ENCODE measurements around the gene HEBP2. TPM values are rescaled to one million over a fixed set of nuclear protein-coding genes. Genes with fewer than 3 reads are reported as not detected.

Gene HEBP2
- total RNA-seq, 1 experiment from 2014 or later, result 18.1 TPM

DNA sequence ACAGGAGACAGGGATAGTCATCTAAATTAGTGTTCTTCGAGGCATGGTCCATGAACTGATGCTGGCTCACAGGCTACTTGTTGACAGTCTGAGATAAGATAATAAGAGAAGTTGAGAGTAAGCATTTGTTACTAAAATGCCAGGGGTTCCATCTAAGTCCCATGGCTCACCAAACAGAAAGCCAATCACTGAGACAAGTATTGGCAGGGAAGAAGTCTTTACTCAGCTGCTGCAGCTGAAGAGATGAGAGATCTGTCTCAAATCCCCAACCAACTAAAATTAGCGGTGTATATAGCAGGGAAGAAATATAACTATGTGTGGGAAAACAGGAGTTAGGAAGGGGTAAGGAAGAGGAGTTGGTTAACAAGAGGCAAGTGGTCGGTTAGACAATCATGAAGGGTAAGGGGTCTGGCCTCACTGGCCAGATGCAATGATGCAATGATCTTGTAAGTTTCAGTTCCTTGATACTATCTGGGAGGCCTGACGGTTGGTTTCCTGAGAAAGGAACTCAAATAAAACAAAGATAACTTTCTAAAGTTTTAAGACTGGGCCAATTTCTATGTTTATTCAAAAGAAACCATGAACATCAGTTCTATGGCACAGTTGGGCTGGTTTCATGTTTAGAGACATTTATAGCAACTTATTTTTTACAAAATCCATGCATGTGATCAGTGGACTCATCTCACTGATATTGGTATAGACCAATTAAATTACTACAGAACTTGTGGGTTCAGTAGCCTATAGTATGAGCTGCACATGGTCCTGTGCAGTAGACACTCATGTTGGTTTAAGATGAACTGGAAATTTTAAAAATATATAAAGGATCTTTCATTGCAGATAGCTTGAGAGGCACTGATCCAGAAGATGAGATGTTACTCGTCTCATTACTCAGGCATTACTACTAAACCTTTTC, 9.9 kb upstream of the HEBP2 start:
- in situ Hi-C loops (cut with HindIII; ENCODE audit: low sequenced_read_pairs), result no loop called here
- DNase-seq (ENCODE audit: low spot score), result no peak

GRCh38 chr6:138396709-138397108, 7.3 kb upstream of the HEBP2 start:
- no peak for DNase-seq (ENCODE audit: low spot score)
- in situ Hi-C loops (cut with HindIII; ENCODE audit: low sequenced_read_pairs), result no loop called here

GRCh38 chr6:138397128-138398122, 6.6 kb upstream of the HEBP2 start:
- no peak for DNase-seq (ENCODE audit: low spot score)

GRCh38 chr6:138400326-138400725, 3.7 kb upstream of the HEBP2 start:
- in situ Hi-C loops (cut with HindIII; ENCODE audit: low sequenced_read_pairs), result no loop called here
- no peak for DNase-seq (ENCODE audit: low spot score)

More at GRCh38 chr6:138397128-138398122, 6.6 kb upstream of the HEBP2 start:
- in situ Hi-C loops (cut with HindIII; ENCODE audit: low sequenced_read_pairs), result no loop called here

DNA sequence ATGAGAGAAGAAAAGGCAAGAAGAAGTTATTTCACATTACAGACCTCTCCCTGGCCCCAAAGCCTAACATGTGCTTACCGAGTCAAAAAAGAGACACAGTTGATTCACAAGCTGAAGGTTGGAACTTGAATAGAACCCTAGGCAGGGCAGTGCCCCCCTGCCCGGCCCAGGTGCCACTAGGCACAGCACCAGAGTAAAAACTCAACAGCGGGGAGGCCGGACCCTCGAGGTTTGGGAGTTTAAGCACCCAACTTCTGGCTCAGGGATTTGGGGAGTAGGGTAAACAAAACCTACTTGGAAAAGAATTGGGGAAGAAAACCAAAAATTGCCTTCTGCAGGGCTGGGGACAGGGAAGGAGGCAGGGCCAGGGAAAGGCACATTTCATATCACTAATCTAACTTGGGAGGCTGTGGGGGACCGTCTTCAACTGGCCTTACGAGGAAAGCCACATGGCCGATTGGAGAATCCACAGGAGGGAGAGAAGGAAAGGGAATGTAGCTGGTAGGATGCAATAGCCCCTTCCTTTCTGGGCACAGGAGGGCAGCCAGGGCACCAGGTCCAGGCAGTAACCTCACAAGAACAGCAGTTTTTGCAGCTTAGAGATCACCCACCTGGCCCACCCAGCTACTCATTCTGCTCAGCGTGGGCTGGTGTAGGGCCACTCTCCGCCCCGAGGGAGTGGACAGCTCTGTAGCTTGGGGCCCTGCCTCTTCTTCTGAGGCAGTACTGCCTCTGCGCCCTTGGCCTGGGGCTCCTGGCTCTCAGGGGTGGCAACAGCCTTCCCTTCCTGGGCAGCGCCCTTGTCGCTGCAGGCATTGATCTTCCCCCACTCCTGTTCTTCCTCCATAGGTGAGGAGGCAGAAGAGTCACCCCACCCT, 1.8 kb upstream of the HEBP2 start:
- in situ Hi-C loops (cut with HindIII; ENCODE audit: low sequenced_read_pairs), result no loop called here
- DNase-seq (ENCODE audit: low spot score), result no peak

GRCh38 chr6:138402838-138403187, 1.2 kb upstream of the HEBP2 start:
- no peak for DNase-seq (ENCODE audit: low spot score)

GRCh38 chr6:138403324-138403800, 661 bp upstream of the HEBP2 start:
- in situ Hi-C loops (cut with HindIII; ENCODE audit: low sequenced_read_pairs), result no loop called here
- DNase-seq (ENCODE audit: low spot score), result peak; percentile 15

More at GRCh38 chr6:138402838-138403187, 1.2 kb upstream of the HEBP2 start:
- in situ Hi-C loops (cut with HindIII; ENCODE audit: low sequenced_read_pairs), result no loop called here

- in situ Hi-C loops (cut with HindIII; ENCODE audit: low sequenced_read_pairs), result no loop called here
- DNase-seq (ENCODE audit: low spot score), result peak; percentile 33
These were observed 779 bp downstream of the HEBP2 start for GRCh38 chr6:138404666-138405337.

DNA sequence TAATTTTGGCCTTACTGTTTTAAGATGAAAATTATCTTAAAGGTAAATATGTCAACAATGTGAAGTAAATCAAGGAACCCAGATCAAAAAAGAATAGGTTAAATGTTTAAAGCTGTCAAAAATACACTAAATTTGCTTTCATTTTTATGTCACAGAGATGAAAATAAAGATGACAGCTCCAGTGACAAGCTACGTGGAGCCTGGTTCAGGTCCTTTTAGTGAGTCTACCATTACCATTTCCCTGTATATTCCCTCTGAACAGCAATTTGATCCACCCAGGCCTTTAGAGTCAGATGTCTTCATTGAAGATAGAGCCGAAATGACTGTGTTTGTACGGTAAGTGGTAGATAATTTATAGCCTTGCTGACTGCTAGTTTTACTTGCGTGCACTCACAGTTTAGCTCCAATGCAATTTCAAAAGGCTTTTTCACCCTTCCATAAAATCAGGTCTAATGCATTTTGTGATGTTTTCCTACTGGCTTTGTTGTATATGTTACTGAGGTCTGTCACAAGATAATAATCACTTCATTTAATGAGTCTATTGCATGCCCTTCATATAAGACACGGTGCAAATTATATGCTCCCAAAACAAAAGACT, 1.9 kb downstream of the HEBP2 start:
- DNase-seq (ENCODE audit: low spot score), result peak; percentile 18
- in situ Hi-C loops (cut with HindIII; ENCODE audit: low sequenced_read_pairs), result no loop called here

GRCh38 chr6:138406443-138406842, 2.4 kb downstream of the HEBP2 start:
- in situ Hi-C loops (cut with HindIII; ENCODE audit: low sequenced_read_pairs), result no loop called here
- DNase-seq (ENCODE audit: low spot score), result peak; percentile 28

DNA sequence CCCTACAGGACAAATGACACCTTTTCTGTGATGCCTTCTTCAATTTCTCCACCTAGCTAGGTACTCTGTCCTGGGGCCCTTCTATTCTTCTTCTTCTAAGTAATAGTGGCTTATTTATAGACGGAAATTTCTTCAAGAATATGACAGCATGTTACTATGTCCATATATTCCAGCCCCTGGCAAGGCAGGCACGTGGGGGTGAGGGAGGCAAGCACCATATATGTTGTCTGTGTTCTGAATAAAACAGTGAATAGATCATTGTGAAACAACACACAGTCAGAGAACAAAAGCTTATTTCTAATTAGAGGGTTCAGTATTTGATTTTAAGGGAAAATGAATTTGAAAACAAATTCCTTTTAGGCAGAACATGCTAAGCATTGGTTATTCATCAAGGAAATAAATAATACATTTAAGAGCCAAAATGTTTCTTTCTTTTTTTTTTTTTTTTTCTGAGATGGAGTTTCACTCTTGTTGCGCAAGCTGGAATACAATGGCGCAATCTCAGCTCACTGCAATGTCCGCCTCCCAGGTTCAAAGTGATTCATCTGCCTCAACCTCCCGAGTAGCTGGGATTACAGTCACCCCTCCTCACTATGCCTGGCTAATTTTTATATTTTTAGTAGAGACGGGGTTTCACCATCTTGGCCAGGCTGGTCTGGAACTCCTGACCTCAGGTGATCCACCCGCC, 6.2 kb downstream of the HEBP2 start:
- in situ Hi-C loops (cut with HindIII; ENCODE audit: low sequenced_read_pairs), result no loop called here
- DNase-seq (ENCODE audit: low spot score), result no peak

DNA sequence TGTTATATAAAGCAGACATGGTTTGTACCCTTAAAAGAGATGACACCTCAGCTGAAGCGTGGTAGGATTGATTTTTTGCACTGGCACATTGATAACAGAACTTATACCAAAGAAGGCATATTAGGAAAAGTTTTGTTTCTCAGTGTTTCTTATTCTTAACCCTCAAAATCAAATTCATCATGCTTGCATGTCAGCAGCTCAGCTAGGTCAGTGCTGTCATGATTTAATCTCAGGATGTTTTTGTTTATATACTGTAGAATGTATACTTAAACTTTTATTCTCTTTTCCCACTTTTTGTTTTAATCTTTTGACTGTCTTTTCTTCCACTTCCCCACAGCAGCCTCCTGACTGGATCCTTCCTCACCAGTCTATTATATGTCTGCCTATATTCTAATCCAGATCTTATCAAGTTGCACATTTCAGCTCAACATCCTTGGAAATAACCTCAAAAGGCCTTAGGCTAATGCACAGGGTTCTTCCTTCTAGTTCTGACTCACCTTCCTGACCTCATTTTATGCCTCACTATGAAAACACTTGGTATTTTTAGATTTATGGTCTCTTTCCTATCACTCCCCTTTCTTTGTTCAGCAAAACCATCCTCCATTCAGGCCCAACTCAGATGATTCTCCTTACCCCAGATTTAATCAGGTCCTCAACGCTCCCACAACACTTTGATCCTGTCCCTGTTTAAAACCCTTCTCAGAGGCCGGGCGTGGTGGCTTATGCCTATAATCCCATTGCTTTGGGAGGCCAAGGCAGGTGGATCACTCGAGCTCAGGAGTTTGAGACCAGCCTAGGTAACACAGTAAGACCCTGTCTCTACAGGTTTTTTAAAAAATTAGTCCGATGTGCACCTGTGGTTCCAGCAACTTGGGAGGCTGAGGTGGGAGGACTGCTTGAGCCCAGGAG, 7.2 kb downstream of the HEBP2 start:
- DNase-seq (ENCODE audit: low spot score), result no peak
- in situ Hi-C loops (cut with HindIII; ENCODE audit: low sequenced_read_pairs), result no loop called here

DNA sequence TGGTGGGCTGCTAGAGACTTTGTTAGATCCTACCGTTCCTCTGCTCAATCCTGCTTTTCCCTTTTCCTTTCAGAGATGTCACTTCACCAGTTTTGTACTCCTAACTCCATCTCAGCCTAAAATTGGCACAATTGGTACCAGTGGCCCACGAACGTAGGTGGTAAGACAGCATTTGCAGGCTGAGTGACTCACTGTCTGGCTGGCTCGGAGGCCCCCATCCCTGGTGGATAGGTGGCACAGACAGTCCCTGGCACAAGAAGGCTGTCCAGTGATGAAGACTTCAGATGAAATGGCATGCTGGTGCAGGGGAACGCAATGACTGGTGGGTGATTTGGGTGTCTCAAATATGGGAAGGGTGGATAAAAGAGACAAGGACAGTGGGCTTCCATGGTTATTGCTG, 11.1 kb downstream of the HEBP2 start:
- DNase-seq (ENCODE audit: low spot score), result peak; percentile 14
- in situ Hi-C loops (cut with HindIII; ENCODE audit: low sequenced_read_pairs), result no loop called here

GRCh38 chr6:138416206-138416605, 12.2 kb downstream of the HEBP2 start:
- in situ Hi-C loops (cut with HindIII; ENCODE audit: low sequenced_read_pairs), result no loop called here
- no peak for DNase-seq (ENCODE audit: low spot score)

DNA sequence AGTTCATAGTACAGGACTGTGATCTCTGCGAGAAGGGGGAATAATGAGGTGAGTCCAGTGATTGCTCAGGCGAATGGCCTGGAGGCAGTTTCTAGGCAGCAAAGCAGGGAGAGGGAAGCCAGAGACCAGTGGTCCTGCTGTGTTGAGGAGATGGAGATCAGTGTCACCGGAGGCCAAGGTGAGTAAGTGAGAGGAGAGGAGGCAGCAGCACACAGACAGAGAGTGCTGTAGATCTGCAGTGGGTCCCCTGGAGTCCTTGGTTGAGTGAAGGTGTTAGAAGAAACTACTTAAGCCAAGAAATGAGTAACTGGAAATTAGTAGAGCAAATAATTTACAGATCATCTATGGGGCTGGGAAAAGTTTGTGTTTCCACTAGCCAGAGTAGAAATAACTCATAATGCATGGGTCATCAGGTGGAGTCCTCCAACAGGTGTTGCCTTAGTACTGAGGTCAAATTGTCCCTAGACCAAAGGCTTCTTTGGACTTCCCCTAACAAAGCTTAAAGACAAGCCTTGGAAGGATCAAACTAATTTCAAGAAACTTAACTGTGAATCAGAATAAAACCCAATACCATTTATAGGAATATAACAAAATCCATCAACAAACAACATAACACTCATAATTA, 13.6 kb downstream of the HEBP2 start:
- DNase-seq (ENCODE audit: low spot score), result no peak
- in situ Hi-C loops (cut with HindIII; ENCODE audit: low sequenced_read_pairs), result no loop called here

GRCh38 chr6:138418118-138418742, 14.2 kb downstream of the HEBP2 start:
- DNase-seq (ENCODE audit: low spot score), result no peak
- in situ Hi-C loops (cut with HindIII; ENCODE audit: low sequenced_read_pairs), result no loop called here

Data from G401 (cell line).